Omental fat pad (tissue), 4 donors: Measurements from ENCODE around the gene NMUR1. TPM values are rescaled to one million over a fixed set of nuclear protein-coding genes. Genes with fewer than 3 reads are reported as not detected.
A peak's percentile ranks its signal among the peaks of the same experiment; 100 is the strongest.
"Not testable (repeated sequence)": the region's sequence is repeated elsewhere in the genome, so short reads cannot be mapped to it uniquely, and the experiment has no call there.

Experiments
- ATAC-seq: fragments of 150-250 bp; one replicate; pipeline ENCODE4 v1.9.1; 2016; ENCODE audit warnings: mild to moderate bottlenecking, moderate library complexity; ENCODE audit not compliant: low FRiP score
- DNase-seq: peaks from one replicate; pipeline ENCODE4 v3.0.0-alpha.2; 2019; ENCODE audit warnings: low spot score
- total RNA-seq, 4 donors: library from RNA; depleted of rRNA; stranded (reverse); fragments of >200 nt; gene quantifications; one replicate each; pipeline ENCODE4 v1.1.0, GENCODE V29; 2016
- TF ChIP-seq, protein P1 (sequence below), 3 donors: fragments of 450-650 bp; IDR thresholded peaks; one replicate each; pipeline ENCODE4 v1.5.1; 2016 to 2017; ENCODE audit warnings: antibody characterized with exemption in 3 of 3, mild to moderate bottlenecking in 3 of 3, moderate library complexity in 2 of 3

Gene NMUR1
- 1 to 10 TPM in 2 of 4 donors, under 1 TPM in 2; 0.65 to 2.5 (median 1.4) TPM for total RNA-seq

DNA sequence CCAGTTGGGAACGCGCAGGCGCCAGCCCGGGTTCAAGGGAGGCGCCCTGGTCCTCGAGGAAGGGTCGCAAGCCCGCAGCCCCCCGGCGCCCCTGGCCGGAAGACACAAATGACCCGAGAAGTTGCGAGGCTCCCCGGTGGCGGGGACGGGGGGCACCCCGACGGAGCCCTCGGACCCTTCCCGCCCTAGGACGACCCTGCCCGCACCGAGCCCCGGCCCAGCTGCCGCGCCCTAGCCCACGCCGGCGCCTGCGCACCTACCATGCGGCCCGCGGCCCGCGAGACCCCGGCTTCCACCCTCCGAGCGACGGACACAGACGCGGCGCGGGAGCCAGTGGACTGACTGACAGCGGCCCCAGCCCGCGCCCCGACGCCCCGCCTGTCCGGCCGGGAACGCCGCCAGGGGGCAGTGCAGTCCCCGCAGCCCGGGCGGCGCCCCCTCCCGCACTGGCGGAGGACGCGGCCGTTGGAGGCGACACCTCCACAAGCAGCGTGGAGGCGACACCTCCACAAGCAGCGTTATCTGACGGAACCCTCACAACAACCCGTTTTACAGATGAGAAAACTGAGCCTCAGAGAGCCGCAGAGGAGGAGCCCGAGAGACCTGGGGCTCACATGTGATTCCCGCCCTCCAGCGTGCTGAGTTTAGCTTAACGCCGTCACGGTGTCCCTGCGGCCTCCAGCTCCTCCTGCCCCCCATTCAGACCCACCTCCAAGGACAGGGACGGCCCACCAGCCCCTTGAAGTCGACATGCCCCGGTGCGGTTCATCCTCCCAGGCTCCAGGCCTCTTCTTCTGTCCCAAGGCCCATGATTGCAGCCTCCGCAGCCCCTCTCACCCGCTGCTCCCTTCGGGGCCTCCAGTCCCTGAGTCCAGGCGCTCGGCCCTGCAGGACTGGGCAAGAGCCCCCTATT lies at the start of gene NMUR1:
TSS of gene NMUR1 (minus strand) at position 347 of the 913 bp plus-strand sequence. CDS start at position 263, 84 bp downstream.
- peak; percentile 33 for ATAC-seq
- peak; percentile 42 for DNase-seq
- TF ChIP-seq, protein P1, sequence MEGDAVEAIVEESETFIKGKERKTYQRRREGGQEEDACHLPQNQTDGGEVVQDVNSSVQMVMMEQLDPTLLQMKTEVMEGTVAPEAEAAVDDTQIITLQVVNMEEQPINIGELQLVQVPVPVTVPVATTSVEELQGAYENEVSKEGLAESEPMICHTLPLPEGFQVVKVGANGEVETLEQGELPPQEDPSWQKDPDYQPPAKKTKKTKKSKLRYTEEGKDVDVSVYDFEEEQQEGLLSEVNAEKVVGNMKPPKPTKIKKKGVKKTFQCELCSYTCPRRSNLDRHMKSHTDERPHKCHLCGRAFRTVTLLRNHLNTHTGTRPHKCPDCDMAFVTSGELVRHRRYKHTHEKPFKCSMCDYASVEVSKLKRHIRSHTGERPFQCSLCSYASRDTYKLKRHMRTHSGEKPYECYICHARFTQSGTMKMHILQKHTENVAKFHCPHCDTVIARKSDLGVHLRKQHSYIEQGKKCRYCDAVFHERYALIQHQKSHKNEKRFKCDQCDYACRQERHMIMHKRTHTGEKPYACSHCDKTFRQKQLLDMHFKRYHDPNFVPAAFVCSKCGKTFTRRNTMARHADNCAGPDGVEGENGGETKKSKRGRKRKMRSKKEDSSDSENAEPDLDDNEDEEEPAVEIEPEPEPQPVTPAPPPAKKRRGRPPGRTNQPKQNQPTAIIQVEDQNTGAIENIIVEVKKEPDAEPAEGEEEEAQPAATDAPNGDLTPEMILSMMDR (IDR thresholded peaks at IDR 0.05): peak in 1 of 3 donors; percentile 41

DNA sequence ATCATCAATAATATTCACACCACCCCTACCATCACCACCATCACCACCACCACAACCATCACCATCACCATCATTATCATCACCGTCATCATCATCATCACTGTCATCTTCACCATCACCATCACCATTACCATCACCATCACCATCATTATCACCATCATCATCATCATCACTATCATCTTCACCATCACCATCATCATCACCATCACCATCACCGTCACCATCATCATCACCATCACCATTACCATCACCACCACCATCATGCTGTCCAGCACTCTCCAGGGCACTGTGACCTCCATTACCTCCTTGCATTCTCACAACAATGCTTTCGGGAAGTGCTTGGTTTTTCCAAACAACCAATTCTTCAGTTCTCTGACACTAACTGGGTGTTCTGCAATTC lies 49.3 kb upstream of the NMUR1 start:
- no peak for ATAC-seq
- TF ChIP-seq, protein P1 (IDR thresholded peaks at IDR 0.05): no peak

GRCh38 chr2:231578655-231579054 lies 48.4 kb upstream of the NMUR1 start:
- DNase-seq, ATAC-seq: not testable (repeated sequence)

More for the DNA sequence above, 49.3 kb upstream of the NMUR1 start:
- DNase-seq: no peak

DNA sequence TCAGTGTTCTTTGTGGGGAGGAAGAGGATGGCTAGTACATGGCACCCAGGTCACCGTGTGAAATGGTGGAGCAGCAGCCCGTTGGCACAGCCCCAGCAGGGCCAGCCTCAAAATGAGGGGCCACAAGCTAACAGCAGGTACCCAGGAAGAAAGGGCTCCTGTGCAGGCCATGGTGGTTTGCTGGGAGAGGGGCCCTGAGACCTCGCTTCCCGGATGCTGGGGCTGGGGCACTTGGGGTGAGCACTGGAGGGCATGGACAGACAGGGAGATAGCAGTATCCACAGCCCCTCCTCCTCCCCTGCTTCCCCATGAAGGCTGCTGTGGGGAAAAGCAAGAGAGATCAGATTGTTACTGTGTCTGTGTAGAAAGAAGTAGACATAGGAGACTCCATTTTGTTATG lies 46.2 kb upstream of the NMUR1 start:
- no peak for ATAC-seq

GRCh38 chr2:231575612-231576256 lies 45.5 kb upstream of the NMUR1 start:
- DNase-seq (no peak), ATAC-seq (no peak)

More for the DNA sequence above, 46.2 kb upstream of the NMUR1 start:
- DNase-seq: no peak
- TF ChIP-seq, protein P1 (IDR thresholded peaks at IDR 0.05): no peak

DNA sequence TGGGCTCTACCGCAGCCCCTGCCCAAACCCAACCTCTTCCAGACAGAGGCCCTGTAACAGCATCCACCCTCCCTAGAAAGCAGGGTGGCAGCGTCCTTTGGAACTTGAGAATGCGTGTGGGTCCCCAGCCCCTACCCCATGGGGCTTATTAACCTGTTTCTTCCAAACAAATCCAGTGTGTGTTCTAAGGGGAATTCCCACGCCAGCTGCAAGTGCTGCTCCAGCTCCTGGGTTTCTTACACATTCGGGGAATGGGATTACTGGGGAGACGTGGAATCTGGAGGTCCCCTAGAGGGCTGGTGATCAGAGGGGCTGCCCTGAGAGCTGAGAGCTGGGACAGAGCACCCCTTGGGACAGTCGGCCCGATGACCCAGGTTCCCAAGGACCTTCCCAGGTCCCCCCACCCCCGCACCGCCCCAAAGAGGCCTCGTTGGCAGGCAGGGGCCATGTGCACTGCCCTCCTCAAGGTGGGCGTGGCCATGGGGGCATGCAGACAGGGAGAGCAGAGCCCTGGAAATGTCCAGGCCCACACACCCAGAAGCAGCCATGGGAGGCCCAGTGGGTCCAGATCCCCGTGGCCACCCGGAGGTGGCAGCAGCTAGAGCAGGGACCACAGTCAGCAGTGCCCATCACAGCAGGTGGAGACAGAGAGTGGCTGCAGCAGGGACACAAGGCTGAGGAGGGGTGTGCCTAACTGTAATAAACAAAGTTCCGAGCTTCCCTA lies 43.6 kb upstream of the NMUR1 start:
- no peak for ATAC-seq
- TF ChIP-seq, protein P1 (IDR thresholded peaks at IDR 0.05): no peak

More at GRCh38 chr2:231575612-231576256, 45.5 kb upstream of the NMUR1 start:
- TF ChIP-seq, protein P1 (IDR thresholded peaks at IDR 0.05): no peak

DNA sequence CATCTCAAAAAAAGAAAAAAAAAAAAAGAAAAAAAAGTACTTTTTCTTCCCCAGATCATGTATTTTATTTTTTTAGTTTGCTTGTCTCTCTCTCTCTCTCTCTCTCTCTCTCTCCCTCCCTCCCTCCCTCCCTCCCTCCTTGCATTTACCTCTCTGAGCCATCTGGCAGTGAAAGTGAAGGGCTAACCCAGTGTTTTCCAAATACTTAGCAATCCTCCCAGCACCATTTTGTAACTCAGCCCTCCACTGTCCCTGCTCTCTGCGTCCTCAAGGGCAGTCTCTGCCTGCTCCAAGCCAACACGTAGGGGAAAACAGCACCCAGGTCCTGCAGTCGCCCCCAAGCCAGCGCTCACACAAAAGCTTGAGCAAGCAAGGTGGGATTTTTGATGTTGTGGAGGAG lies 42.9 kb upstream of the NMUR1 start:
- no peak for ATAC-seq
- DNase-seq: no peak
- TF ChIP-seq, protein P1 (IDR thresholded peaks at IDR 0.05): no peak

More for the DNA sequence above, 43.6 kb upstream of the NMUR1 start:
- no peak for DNase-seq
